Memory B cell (primary cell): ENCODE measurements around the gene VTI1A.

Experiments
- ATAC-seq: fragments of 150-1000 bp; cut with Tn5 transposase; 2 replicates; pipeline ENCODE4 v1.10.0; 2021; ENCODE audit warnings: low read depth, mild to moderate bottlenecking, moderate library complexity
- DNase-seq, 2 donors: peaks; one replicate each; pipeline ENCODE4 v3.0.0; 2022; ENCODE audit warnings: low spot score in 2 of 2
- H3K27ac Mint-ChIP-seq: one replicate; pipeline ENCODE4 v1.8.0; 2022; ENCODE audit warnings: mild to moderate bottlenecking, moderate library complexity, mixed read lengths
- H3K27me3 Mint-ChIP-seq: one replicate; pipeline ENCODE4 v1.8.0; 2022; ENCODE audit warnings: mixed read lengths
- H3K36me3 Mint-ChIP-seq: one replicate; pipeline ENCODE4 v1.8.0; 2022; ENCODE audit warnings: mild to moderate bottlenecking, mixed read lengths
- H3K4me1 Mint-ChIP-seq: one replicate; pipeline ENCODE4 v1.8.0; 2022; ENCODE audit warnings: mixed read lengths
- H3K4me3 Mint-ChIP-seq: one replicate; pipeline ENCODE4 v1.8.0; 2022; ENCODE audit warnings: mild to moderate bottlenecking, moderate library complexity, mixed read lengths
- H3K9me3 Mint-ChIP-seq: one replicate; pipeline ENCODE4 v1.8.0; 2022; ENCODE audit warnings: mixed read lengths

Gene VTI1A

DNA sequence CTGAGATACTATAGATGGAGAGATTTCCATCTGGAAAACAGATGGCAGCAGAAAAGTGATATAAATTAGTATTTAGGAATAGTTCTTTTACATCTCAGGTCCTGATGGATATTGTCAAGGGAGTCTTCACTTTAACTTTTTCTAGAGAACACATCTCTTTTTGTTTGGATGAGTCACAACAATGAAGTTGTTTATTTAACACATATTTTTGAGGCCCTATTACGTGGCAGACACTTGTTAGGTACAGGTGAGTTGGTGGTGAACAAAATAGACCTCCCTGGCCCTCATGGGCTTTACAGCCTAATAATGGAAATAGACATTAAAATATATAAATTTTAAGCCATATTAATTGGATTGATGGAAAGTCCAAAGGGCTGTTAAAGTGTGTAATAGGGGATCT, 168.3 kb downstream of the VTI1A start:
- no peaks in the 10 kb centered on the region for H3K27me3 Mint-ChIP-seq
- H3K4me3 Mint-ChIP-seq, result no peak overlapping the region
- no peaks in the 10 kb centered on the region for H3K4me1 Mint-ChIP-seq
- DNase-seq (no peak), ATAC-seq (no peak)
- peaks cover 8% of the 10 kb centered on the region for H3K9me3 Mint-ChIP-seq
- peaks cover 25% of the 10 kb centered on the region for H3K36me3 Mint-ChIP-seq
- no peak overlapping the region for H3K27ac Mint-ChIP-seq

DNA sequence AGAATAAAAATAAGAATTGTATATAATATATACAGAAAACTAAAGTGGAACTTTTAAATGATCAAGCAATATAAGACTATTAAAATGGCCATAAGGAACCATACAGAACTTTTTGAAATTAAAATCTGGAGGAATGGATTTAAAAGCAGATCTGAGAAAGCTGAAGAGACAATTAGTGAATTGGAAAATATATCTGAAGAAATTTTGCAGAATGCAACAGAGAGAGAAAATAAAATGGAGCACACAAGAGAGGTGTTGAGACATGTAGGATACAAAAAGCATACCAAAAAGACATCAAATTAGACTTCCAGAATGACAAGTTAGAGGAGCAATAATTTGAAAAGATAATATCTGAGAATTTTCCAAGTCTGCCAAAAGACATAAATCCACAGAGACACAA, 169.6 kb downstream of the VTI1A start:
- H3K4me3 Mint-ChIP-seq, result no peak overlapping the region
- H3K9me3 Mint-ChIP-seq, result peaks cover 8% of the 10 kb centered on the region

DNA sequence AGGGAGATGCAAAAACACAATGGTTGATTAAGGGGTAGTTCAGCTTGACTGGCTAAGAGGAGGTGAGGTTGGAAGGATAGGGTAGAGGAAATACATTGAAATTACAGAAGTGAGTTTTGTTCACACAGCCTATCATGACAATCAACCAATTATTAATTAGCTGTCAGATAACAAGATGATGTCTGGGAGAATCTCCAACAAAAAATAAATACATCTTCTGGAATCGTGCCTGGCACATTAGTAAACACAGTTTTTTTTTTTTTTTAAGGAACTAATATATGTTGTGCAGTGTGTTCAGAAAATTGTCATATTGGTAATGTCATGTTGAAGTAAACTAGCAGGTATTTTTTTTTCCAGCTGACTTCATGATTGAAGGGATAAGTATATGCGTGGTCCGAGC, 171.8 kb downstream of the VTI1A start:
- Mint-ChIP-seq H3K9me3 (peaks cover 8% of the 10 kb centered on the region), H3K27ac (no peak overlapping the region), H3K4me3 (no peak overlapping the region), H3K4me1 (no peaks in the 10 kb centered on the region), H3K27me3 (no peaks in the 10 kb centered on the region), H3K36me3 (peaks cover 31% of the 10 kb centered on the region)
- DNase-seq, result no peak
- ATAC-seq, result no peak

More for the DNA sequence above, 169.6 kb downstream of the VTI1A start:
- no peaks in the 10 kb centered on the region for H3K27me3 Mint-ChIP-seq
- no peak overlapping the region for H3K27ac Mint-ChIP-seq
- peaks cover 30% of the 10 kb centered on the region for H3K36me3 Mint-ChIP-seq
- DNase-seq, result no peak
- no peak for ATAC-seq
- H3K4me1 Mint-ChIP-seq, result no peaks in the 10 kb centered on the region

DNA sequence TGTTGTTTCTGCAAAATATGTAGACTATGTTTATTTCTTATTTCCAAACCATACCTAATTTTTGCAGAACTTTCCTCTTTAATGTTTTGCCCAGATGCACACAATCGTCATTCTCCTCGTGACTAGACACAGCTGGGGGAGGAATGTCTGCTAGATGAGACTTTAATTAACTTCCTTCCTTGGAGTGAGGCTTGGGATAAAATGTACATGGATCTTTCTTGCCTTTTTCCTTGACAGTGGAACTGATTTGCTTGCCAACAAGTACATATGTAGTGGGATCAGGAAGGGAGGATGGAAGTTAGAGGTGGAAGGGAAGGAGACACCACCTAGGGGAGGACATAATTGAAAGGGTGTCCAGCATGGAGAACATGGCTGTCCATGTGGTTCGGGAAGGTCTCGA, 172.5 kb downstream of the VTI1A start:
- peaks cover 31% of the 10 kb centered on the region for H3K36me3 Mint-ChIP-seq
- DNase-seq (no peak), ATAC-seq (no peak)
- no peaks in the 10 kb centered on the region for H3K27me3 Mint-ChIP-seq
- no peak overlapping the region for H3K27ac Mint-ChIP-seq
- H3K4me3 Mint-ChIP-seq, result no peak overlapping the region
- H3K4me1 Mint-ChIP-seq, result no peaks in the 10 kb centered on the region
- peaks cover 8% of the 10 kb centered on the region for H3K9me3 Mint-ChIP-seq

DNA sequence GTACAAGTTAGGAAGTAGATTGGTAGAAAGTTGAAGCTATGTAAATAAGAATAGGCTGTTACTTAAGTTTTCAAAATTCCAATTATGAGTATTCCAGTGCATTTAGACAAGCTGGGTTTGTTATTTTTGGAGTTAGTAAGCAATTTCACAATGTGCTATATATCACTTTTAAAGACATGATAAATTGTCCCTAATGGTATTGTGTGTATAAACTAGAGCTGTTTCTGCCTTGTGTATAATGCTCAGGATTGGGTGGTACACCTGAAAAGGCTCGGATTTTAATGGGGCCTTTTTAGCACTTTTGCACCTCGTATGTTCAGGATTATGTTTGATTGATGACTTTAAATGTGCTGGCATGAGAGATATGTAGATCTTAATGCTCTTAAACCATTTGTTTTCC, 175.8 kb downstream of the VTI1A start:
- Mint-ChIP-seq H3K27ac (no peak overlapping the region), H3K4me1 (no peaks in the 10 kb centered on the region), H3K36me3 (peaks cover 18% of the 10 kb centered on the region), H3K27me3 (no peaks in the 10 kb centered on the region), H3K9me3 (no peaks in the 10 kb centered on the region), H3K4me3 (no peak overlapping the region)
- no peak for DNase-seq
- ATAC-seq, result no peak

DNA sequence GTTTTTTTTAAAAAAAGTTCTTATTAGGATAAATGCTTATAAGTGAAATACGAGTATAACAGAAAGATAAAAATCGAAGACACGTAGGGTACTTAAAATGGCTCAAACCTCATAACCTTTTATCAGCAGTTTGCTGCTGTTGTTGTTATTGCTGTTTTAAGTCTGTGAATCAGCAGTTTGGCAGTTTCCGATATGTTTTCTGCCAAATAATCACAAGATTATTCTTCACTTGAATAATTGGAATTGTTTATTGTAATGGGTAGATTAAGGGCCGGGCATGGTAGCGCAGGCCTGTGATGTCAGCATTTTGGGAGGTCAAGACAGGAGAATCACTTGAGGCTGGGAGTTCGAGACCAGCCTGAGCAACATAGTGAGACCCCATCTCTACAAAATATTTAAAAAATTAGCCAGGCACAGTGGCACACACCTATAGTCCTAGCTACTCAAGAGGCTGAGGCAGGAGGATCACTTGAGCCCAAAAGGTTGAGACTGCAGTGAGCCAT, 177.6 kb downstream of the VTI1A start:
- ATAC-seq (no peak), DNase-seq (no peak)
- peaks cover 16% of the 10 kb centered on the region for H3K36me3 Mint-ChIP-seq
- no peaks in the 10 kb centered on the region for H3K9me3 Mint-ChIP-seq
- H3K27me3 Mint-ChIP-seq, result no peaks in the 10 kb centered on the region
- no peaks in the 10 kb centered on the region for H3K4me1 Mint-ChIP-seq
- no peak overlapping the region for H3K27ac Mint-ChIP-seq
- no peak overlapping the region for H3K4me3 Mint-ChIP-seq

DNA sequence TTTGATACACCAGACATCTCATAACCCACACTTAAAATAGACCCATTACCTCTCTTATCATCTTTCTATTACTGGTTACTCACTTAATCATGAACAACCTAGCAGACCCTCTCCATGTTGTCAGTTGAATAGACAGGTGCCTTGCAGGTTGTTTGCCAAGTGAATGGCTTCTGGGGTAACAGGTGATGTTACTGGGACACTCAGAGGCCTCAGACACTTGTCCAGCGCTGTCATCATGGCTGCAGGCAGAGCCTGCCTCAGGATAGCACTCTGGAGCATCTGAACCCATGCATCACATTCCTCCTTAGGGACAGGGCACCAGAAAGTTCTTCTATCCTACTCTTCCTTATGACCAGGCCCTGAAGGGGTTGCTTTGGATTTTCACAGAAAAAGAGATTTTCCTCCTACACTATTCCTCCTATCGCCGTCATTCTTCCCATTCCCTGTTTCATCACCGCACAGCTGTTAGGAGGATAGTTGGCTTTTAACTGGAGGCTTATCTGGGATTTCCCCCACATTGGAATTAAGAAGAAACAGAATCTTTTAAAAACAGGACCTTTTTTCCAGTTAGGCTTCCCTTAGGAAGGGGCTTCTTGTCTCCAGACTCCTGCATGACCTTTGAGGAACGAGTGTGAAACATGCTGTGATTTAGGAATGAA, 182.1 kb downstream of the VTI1A start:
- Mint-ChIP-seq H3K27ac (no peak overlapping the region), H3K9me3 (no peaks in the 10 kb centered on the region), H3K27me3 (no peaks in the 10 kb centered on the region), H3K36me3 (peaks cover 7% of the 10 kb centered on the region), H3K4me1 (no peaks in the 10 kb centered on the region), H3K4me3 (no peak overlapping the region)
- DNase-seq (no peak), ATAC-seq (no peak)

DNA sequence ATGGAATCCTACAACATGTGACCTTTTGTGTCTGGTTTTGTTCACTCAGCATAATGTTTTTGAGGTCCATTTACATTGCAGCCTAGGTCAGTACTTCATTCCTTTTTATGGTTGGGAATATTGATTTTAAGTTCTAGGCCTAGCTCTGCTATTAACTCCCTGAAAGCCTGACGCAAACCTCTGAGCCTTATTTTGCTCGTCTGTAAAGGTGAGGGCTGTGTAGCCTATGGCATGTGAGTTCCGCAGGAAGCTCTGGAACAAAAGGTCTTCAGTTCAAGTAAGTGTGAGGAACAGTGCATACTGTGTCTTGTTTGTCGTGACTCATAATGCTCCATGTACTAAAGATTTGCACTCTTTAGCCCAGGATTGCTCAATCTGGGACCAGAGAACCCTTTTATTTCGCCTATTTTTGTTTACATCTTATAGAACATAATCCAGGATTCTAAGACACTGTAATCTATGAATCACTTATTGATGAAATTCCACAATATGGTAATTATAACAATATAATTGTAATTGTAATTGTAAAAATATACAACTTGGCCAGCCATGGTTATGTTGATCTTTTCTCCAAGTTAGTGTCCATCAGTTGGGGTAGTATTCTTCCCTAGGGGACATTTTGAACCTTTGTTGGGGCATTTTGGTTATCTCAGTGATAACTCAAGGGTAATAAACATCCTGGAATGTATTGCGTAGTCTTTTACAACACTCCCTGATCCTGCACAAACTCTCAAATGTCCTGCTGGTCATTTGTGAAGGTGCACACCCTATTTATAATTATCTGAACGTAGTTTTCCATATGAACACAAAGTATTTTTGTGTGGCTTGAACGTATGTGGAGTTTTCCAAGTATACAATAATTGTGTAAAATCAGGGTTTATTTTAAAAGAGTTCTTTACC, 184.7 kb downstream of the VTI1A start:
- no peaks in the 10 kb centered on the region for H3K9me3 Mint-ChIP-seq
- DNase-seq (no peak), ATAC-seq (no peak)
- H3K4me1 Mint-ChIP-seq, result no peaks in the 10 kb centered on the region
- peaks cover 7% of the 10 kb centered on the region for H3K36me3 Mint-ChIP-seq
- H3K4me3 Mint-ChIP-seq, result no peak overlapping the region
- H3K27ac Mint-ChIP-seq, result no peak overlapping the region
- no peaks in the 10 kb centered on the region for H3K27me3 Mint-ChIP-seq

DNA sequence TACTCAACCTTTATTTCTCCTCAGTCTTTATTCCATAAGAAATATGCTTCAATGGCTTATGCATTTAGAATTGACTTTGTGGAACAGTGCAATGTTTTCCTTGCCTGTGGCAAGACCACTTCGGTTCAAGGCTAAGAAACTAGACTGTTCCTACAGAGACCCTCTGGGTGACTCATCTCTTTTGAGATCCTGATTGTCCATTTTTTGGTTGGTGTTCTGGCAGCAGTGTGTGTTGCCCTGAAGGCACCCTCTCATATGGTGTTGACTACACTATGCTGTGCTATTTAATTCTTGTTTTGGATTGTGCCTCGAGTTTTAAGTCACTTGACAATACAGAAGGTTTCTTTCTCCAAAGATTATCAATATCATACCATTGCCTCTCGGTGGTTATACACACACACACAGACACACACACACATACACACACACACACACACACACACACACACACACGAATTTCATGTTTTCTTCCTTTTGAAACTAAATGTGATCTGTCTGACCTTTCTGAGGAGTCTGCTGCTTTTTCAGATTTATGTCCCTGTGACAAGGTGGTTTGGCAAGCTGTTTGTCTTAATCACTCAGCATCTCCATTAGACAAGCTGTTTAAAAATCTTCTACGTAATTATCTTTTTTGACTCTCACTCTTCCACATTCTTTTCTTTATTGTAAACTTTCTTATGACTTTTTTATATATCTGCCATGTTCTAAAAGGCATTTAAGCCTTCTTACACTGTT, 187.2 kb downstream of the VTI1A start:
- Mint-ChIP-seq H3K27me3 (no peaks in the 10 kb centered on the region), H3K36me3 (peaks cover 3% of the 10 kb centered on the region), H3K27ac (no peak overlapping the region), H3K4me3 (no peak overlapping the region), H3K4me1 (no peaks in the 10 kb centered on the region), H3K9me3 (no peaks in the 10 kb centered on the region)
- ATAC-seq (no peak), DNase-seq (no peak)

DNA sequence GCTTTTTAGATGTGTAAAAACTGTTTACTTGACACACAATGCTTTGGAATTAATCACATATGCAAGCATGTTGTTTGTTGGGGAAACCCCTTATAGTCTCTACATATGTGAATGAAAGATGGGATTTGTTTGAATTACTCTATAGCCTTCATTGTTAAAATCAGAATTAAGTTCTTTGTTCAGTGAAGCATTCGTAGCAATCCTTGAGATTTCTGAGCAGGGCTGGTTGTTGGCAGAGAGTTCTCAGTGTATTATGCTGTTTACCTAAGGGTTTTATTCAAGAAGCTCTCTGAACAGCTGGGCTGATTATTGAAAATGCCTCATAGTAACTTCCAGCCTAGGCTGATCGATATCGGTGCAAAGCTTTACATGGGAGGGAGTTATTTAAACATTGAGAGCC, 190.9 kb downstream of the VTI1A start:
- Mint-ChIP-seq H3K4me3 (no peak overlapping the region), H3K9me3 (no peaks in the 10 kb centered on the region), H3K27me3 (no peaks in the 10 kb centered on the region), H3K4me1 (no peaks in the 10 kb centered on the region), H3K36me3 (no peaks in the 10 kb centered on the region), H3K27ac (no peak overlapping the region)
- ATAC-seq (no peak), DNase-seq (no peak)

DNA sequence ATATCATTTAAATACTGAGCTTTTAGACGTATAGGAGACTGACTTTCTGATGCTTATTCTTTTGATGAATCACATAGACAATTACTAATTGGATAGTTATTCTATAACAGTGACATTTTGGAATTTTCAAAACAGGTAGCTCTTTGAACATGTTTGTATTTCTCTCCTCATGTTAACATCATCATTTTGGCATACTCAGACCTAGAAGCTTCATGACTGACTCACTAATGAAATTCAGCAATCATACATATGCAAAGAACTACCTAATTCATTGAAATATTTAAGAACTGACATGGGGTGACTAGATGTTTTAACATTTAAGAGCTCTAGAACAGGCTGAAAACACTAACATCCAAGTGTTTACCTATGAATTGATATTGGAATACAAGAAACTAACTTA, 192.3 kb downstream of the VTI1A start:
- Mint-ChIP-seq H3K9me3 (no peaks in the 10 kb centered on the region), H3K4me3 (no peak overlapping the region), H3K27ac (no peak overlapping the region), H3K4me1 (no peaks in the 10 kb centered on the region), H3K36me3 (no peaks in the 10 kb centered on the region), H3K27me3 (no peaks in the 10 kb centered on the region)
- no peak for DNase-seq
- ATAC-seq, result no peak

DNA sequence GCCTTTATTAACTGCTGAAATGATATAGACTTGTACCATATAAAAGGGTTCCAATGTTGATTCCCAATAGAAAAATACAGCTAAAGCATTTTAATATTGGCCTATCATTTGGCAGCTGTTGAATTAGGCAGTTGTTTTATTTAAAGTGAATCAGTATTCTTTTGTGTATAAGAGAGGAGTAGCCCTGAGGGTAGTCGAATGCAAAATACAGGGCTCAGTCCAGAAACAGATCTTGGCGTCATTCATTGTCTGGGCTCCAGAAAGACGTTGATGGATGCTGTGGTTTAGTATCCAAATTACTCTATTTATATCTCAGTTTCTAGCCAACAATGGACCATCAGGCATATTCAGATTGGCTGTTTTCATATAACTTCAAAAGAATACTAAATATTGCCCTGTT, 193.6 kb downstream of the VTI1A start:
- no peaks in the 10 kb centered on the region for H3K9me3 Mint-ChIP-seq
- no peak for ATAC-seq
- H3K4me1 Mint-ChIP-seq, result no peaks in the 10 kb centered on the region

DNA sequence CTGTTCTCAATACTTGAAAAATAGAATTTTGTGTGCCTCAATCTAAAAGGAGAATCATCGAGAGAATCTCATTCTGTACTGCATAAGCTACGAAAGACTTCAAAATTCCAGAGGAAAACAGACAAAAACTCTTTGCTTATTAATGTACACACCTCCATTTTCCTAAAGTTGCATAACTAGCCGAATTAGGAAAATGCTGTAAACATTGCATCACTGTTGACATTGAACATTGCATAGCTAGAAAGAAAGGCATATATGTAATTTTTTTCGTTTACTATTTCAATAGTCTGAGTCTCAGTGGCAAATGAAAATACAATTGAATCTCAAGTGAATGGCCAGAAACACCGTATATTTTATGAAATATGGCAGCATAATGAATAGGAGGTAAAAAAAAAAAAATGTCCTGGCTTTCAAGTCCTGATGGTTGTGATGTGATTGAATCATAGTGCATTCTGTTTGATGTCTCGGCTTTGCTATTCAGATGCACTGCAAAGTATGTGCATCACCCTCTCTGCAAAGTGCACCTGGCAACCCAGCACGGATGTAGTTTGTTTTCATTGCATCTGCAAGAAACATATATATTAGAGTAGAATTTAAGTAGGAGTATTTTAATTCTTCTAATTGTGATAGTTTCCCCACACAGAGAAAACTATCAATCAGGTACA, 196.7 kb downstream of the VTI1A start:
- Mint-ChIP-seq H3K9me3 (peaks cover 1% of the 10 kb centered on the region), H3K4me3 (no peak overlapping the region), H3K36me3 (peaks cover 7% of the 10 kb centered on the region), H3K4me1 (no peaks in the 10 kb centered on the region), H3K27ac (no peak overlapping the region), H3K27me3 (no peaks in the 10 kb centered on the region)
- ATAC-seq, result no peak
- no peak for DNase-seq

More for the DNA sequence above, 193.6 kb downstream of the VTI1A start:
- DNase-seq, result no peak
- Mint-ChIP-seq H3K27ac (no peak overlapping the region), H3K27me3 (no peaks in the 10 kb centered on the region), H3K36me3 (no peaks in the 10 kb centered on the region), H3K4me3 (no peak overlapping the region)

DNA sequence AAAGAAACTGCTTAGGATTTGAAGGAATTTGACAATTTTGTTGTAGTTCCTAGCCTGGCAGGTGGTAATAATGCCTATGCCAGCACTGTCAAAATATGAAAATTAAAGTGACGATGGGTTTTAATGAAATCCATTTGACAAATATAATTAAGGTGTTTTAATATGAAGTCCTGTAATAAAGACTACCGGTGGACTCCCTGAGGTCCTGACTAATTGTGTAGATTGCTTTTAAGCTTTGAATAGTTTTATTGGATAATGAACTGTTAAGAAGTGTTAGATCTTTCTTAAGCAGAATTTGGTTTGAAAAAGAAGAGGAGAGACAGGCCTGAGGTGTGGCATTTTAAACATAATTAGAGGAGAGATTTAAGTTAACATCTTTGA, 197.2 kb downstream of the VTI1A start:
- peaks cover 1% of the 10 kb centered on the region for H3K9me3 Mint-ChIP-seq
- no peak overlapping the region for H3K27ac Mint-ChIP-seq
- no peaks in the 10 kb centered on the region for H3K4me1 Mint-ChIP-seq
- no peaks in the 10 kb centered on the region for H3K27me3 Mint-ChIP-seq
- no peak overlapping the region for H3K4me3 Mint-ChIP-seq
- ATAC-seq (no peak), DNase-seq (no peak)
- peaks cover 7% of the 10 kb centered on the region for H3K36me3 Mint-ChIP-seq
